Measurements from ENCODE around the gene GALNT2.

The GALNT2 gene

GRCh38 chr1:230270185-230270558 is 203.1 kb downstream of the GALNT2 start:
- Histone ChIP-seq H3K79me1 (ENCODE audit: low read length) (peaks cover 3% of the 10 kb centered on the region), H4K12ac (ENCODE audit: low read depth, low read length) (no peak overlapping the region), H2AFZ (ENCODE audit: insufficient read depth, low read length, poor library complexity) (no peak overlapping the region), H3K27me3 (ENCODE audit: insufficient read depth, low read length) (no peaks in the 10 kb centered on the region), H3K9me3 (ENCODE audit: insufficient read depth, low read depth, low read length) (no peaks in the 10 kb centered on the region), H3K36me3 (ENCODE audit: control insufficient read depth in 1 of 2, insufficient read depth in 2 of 2, low read length in 2 of 2) (peaks cover 28 to 36% of the 10 kb centered on the region in 2 experiments), H3K4ac (ENCODE audit: low read depth, low read length) (no peak overlapping the region), H3K27ac (ENCODE audit: low read depth, low read length) (no peak overlapping the region), H2BK5ac (ENCODE audit: low read depth, low read length, poor library complexity) (no peak overlapping the region), H2BK12ac (ENCODE audit: low read length) (no peak overlapping the region), H3K4me2 (ENCODE audit: low read length) (no peak overlapping the region), H3K18ac (ENCODE audit: low read length) (no peak overlapping the region), H4K91ac (ENCODE audit: low read depth, low read length) (no peak overlapping the region), H3K9ac (ENCODE audit: low read length) (no peak overlapping the region), H3K4me1 (ENCODE audit: control insufficient read depth in 1 of 2, insufficient read depth in 2 of 2, low read length in 2 of 2) (peaks cover 9 to 22% of the 10 kb centered on the region in 2 experiments), H3K14ac (ENCODE audit: low read length) (no peak overlapping the region), H3K4me3 (ENCODE audit: low read depth, low read length) (no peak overlapping the region), H2BK120ac (ENCODE audit: insufficient read depth, low read length, poor library complexity) (no peak overlapping the region), H3K23ac (ENCODE audit: low read length) (no peak overlapping the region), H3K79me2 (ENCODE audit: control insufficient read depth, insufficient read depth, low read length, poor library complexity) (peaks cover 2% of the 10 kb centered on the region), H4K8ac (ENCODE audit: low read depth, low read length) (no peak overlapping the region), H2AK5ac (ENCODE audit: low read length) (no peak overlapping the region)
- DNase-seq = no peak
- no CpG with 5 or more reads among the region's 1 CpG for WGBS (ENCODE audit: extremely low coverage, insufficient coverage, insufficient read length)

GRCh38 chr1:230270559-230271281 is 203.7 kb downstream of the GALNT2 start:
- no peak overlapping the region for H2BK12ac ChIP-seq (ENCODE audit: low read length)
- no peaks in the 10 kb centered on the region for H3K27me3 ChIP-seq (ENCODE audit: insufficient read depth, low read length)
- H3K4me2 ChIP-seq (ENCODE audit: low read length) = no peak overlapping the region
- H3K14ac ChIP-seq (ENCODE audit: low read length) = no peak overlapping the region
- no peak overlapping the region for H4K91ac ChIP-seq (ENCODE audit: low read depth, low read length)
- no peak overlapping the region for H3K18ac ChIP-seq (ENCODE audit: low read length)
- no peak overlapping the region for H4K12ac ChIP-seq (ENCODE audit: low read depth, low read length)
- DNase-seq = no peak
- no peak overlapping the region for H3K4ac ChIP-seq (ENCODE audit: low read depth, low read length)
- peaks cover 9 to 22% of the 10 kb centered on the region in 2 experiments for H3K4me1 ChIP-seq (ENCODE audit: control insufficient read depth in 1 of 2, insufficient read depth in 2 of 2, low read length in 2 of 2)
- H3K23ac ChIP-seq (ENCODE audit: low read length) = no peak overlapping the region
- no peak overlapping the region for H3K4me3 ChIP-seq (ENCODE audit: low read depth, low read length)
- WGBS (ENCODE audit: extremely low coverage, insufficient coverage, insufficient read length) = no CpG with 5 or more reads among the region's 14 CpGs
- no peak overlapping the region for H2BK120ac ChIP-seq (ENCODE audit: insufficient read depth, low read length, poor library complexity)
- H3K79me1 ChIP-seq (ENCODE audit: low read length) = peaks cover 3% of the 10 kb centered on the region
- H2BK5ac ChIP-seq (ENCODE audit: low read depth, low read length, poor library complexity) = no peak overlapping the region
- no peak overlapping the region for H2AK5ac ChIP-seq (ENCODE audit: low read length)
- no peak overlapping the region for H3K9ac ChIP-seq (ENCODE audit: low read length)
- peaks cover 2% of the 10 kb centered on the region for H3K79me2 ChIP-seq (ENCODE audit: control insufficient read depth, insufficient read depth, low read length, poor library complexity)
- H2AFZ ChIP-seq (ENCODE audit: insufficient read depth, low read length, poor library complexity) = no peak overlapping the region
- H3K9me3 ChIP-seq (ENCODE audit: insufficient read depth, low read depth, low read length) = no peaks in the 10 kb centered on the region
- peaks cover 24 to 30% of the 10 kb centered on the region in 2 experiments for H3K36me3 ChIP-seq (ENCODE audit: control insufficient read depth in 1 of 2, insufficient read depth in 2 of 2, low read length in 2 of 2)
- no peak overlapping the region for H4K8ac ChIP-seq (ENCODE audit: low read depth, low read length)
- no peak overlapping the region for H3K27ac ChIP-seq (ENCODE audit: low read depth, low read length)

DNA sequence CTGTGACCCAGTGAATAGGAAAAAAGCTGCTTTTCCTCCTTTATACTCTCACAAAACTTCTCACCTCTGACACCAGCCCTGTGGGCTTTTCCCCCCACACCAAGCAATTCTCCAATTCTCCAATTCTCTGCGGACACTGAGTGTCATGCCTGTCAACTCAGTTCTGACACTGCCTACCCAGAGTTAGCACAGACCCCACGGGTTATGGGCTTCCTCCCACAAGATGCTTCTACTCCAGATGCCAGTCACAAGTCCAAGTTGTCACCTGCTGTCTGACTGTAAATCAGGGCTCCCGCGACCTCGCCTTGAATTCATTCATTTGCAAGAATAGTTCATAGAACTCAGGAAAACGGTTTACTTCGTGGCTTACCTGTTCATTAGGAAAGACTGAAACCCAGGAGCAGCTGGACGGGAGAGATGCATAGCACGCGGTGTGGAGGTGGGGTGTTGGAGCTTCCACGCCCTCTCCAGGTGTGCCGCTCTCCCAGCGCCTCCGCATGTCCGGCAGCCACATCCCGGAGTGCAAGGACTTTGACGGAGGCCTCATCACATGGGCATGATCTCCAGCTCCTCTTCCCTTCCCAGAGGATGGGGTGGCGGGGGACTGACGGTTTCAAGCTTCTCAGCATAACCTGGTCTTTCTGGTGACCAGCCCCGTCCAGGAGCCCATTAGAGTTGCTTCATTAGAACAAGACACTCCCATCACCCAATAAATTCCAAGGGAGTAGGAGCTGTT is 204.4 kb downstream of the GALNT2 start:
- Histone ChIP-seq H4K91ac (ENCODE audit: low read depth, low read length) (no peak overlapping the region), H2AK5ac (ENCODE audit: low read length) (no peak overlapping the region), H3K9me3 (ENCODE audit: insufficient read depth, low read depth, low read length) (no peaks in the 10 kb centered on the region), H3K14ac (ENCODE audit: low read length) (no peak overlapping the region), H3K79me2 (ENCODE audit: control insufficient read depth, insufficient read depth, low read length, poor library complexity) (peaks cover 2% of the 10 kb centered on the region), H3K79me1 (ENCODE audit: low read length) (peaks cover 3% of the 10 kb centered on the region), H3K36me3 (ENCODE audit: control insufficient read depth in 1 of 2, insufficient read depth in 2 of 2, low read length in 2 of 2) (peaks cover 28 to 34% of the 10 kb centered on the region in 2 experiments), H3K4me3 (ENCODE audit: low read depth, low read length) (no peak overlapping the region), H4K12ac (ENCODE audit: low read depth, low read length) (no peak overlapping the region), H3K4ac (ENCODE audit: low read depth, low read length) (no peak overlapping the region), H3K18ac (ENCODE audit: low read length) (no peak overlapping the region), H3K4me1 (ENCODE audit: control insufficient read depth in 1 of 2, insufficient read depth in 2 of 2, low read length in 2 of 2) (peaks cover 9 to 21% of the 10 kb centered on the region in 2 experiments), H2BK5ac (ENCODE audit: low read depth, low read length, poor library complexity) (no peak overlapping the region), H3K27ac (ENCODE audit: low read depth, low read length) (no peak overlapping the region), H3K4me2 (ENCODE audit: low read length) (no peak overlapping the region), H2AFZ (ENCODE audit: insufficient read depth, low read length, poor library complexity) (peak overlapping the region; percentile 3), H2BK120ac (ENCODE audit: insufficient read depth, low read length, poor library complexity) (no peak overlapping the region), H3K27me3 (ENCODE audit: insufficient read depth, low read length) (no peaks in the 10 kb centered on the region), H4K8ac (ENCODE audit: low read depth, low read length) (no peak overlapping the region), H2BK12ac (ENCODE audit: low read length) (no peak overlapping the region), H3K23ac (ENCODE audit: low read length) (no peak overlapping the region), H3K9ac (ENCODE audit: low read length) (no peak overlapping the region)
- no CpG with 5 or more reads among the region's 20 CpGs for WGBS (ENCODE audit: extremely low coverage, insufficient coverage, insufficient read length)
- no peak for DNase-seq

GRCh38 chr1:230272557-230272956 is 205.5 kb downstream of the GALNT2 start:
- H3K27me3 ChIP-seq (ENCODE audit: insufficient read depth, low read length) = no peaks in the 10 kb centered on the region
- no peak overlapping the region for H3K4me3 ChIP-seq (ENCODE audit: low read depth, low read length)
- no peak overlapping the region for H3K14ac ChIP-seq (ENCODE audit: low read length)
- H3K27ac ChIP-seq (ENCODE audit: low read depth, low read length) = no peak overlapping the region
- H4K91ac ChIP-seq (ENCODE audit: low read depth, low read length) = no peak overlapping the region
- peaks cover 9 to 15% of the 10 kb centered on the region in 2 experiments for H3K4me1 ChIP-seq (ENCODE audit: control insufficient read depth in 1 of 2, insufficient read depth in 2 of 2, low read length in 2 of 2)
- no peak overlapping the region for H2BK5ac ChIP-seq (ENCODE audit: low read depth, low read length, poor library complexity)
- no peak overlapping the region for H2BK120ac ChIP-seq (ENCODE audit: insufficient read depth, low read length, poor library complexity)
- H3K23ac ChIP-seq (ENCODE audit: low read length) = no peak overlapping the region
- H4K8ac ChIP-seq (ENCODE audit: low read depth, low read length) = no peak overlapping the region
- H3K79me1 ChIP-seq (ENCODE audit: low read length) = peaks cover 3% of the 10 kb centered on the region
- peaks cover 2% of the 10 kb centered on the region for H3K79me2 ChIP-seq (ENCODE audit: control insufficient read depth, insufficient read depth, low read length, poor library complexity)
- H2AK5ac ChIP-seq (ENCODE audit: low read length) = no peak overlapping the region
- no CpG with 5 or more reads among the region's 9 CpGs for WGBS (ENCODE audit: extremely low coverage, insufficient coverage, insufficient read length)
- H3K18ac ChIP-seq (ENCODE audit: low read length) = no peak overlapping the region
- H3K4ac ChIP-seq (ENCODE audit: low read depth, low read length) = no peak overlapping the region
- H2BK12ac ChIP-seq (ENCODE audit: low read length) = no peak overlapping the region
- no peak overlapping the region for H2AFZ ChIP-seq (ENCODE audit: insufficient read depth, low read length, poor library complexity)
- no peak overlapping the region for H3K9ac ChIP-seq (ENCODE audit: low read length)
- H4K12ac ChIP-seq (ENCODE audit: low read depth, low read length) = no peak overlapping the region
- no peak for DNase-seq
- H3K9me3 ChIP-seq (ENCODE audit: insufficient read depth, low read depth, low read length) = no peaks in the 10 kb centered on the region
- peaks cover 25 to 35% of the 10 kb centered on the region in 2 experiments for H3K36me3 ChIP-seq (ENCODE audit: control insufficient read depth in 1 of 2, insufficient read depth in 2 of 2, low read length in 2 of 2)
- no peak overlapping the region for H3K4me2 ChIP-seq (ENCODE audit: low read length)

Data from trophoblast cell (in vitro differentiated cells and primary cell).